Activated CD4-positive, alpha-beta T cell treated with anti-CD3 and anti-CD28 coated beads, Interleukin-2, amount 10 ng/mL, durations not matched to agents 7 days and 5 days (primary cell): ENCODE data around the gene TDRD12. TPM values are rescaled to one million over a fixed set of nuclear protein-coding genes. Genes with fewer than 3 reads are reported as not detected.

Experiments
- CTCF ChIA-PET: fragments of 350-600 bp; sonication (Branson Sonifier 250); formaldehyde crosslinking; loops from one replicate; lab custom pipeline; 2021; ENCODE audit warnings: antibody characterized with exemption; lab: Charles Lee
- POLR2A ChIA-PET: fragments of 350-600 bp; sonication (Branson Sonifier 250); formaldehyde crosslinking; loops from one replicate; lab custom pipeline; 2021; ENCODE audit warnings: antibody characterized with exemption; lab: Charles Lee
- DNase-seq: peaks from one replicate; pipeline ENCODE4 v3.0.0-alpha.2; 2020
- H3K27ac Mint-ChIP-seq: one replicate; pipeline ENCODE4 v1.8.0; 2021; ENCODE audit warnings: mild to moderate bottlenecking, moderate library complexity, mixed read lengths
- H3K27me3 Mint-ChIP-seq: one replicate; pipeline ENCODE4 v1.8.0; 2021; ENCODE audit warnings: mixed read lengths
- H3K36me3 Mint-ChIP-seq: one replicate; pipeline ENCODE4 v1.8.0; 2021; ENCODE audit warnings: low read depth, mixed read lengths
- H3K4me1 Mint-ChIP-seq: one replicate; pipeline ENCODE4 v1.8.0; 2021; ENCODE audit warnings: mixed read lengths
- H3K4me3 Mint-ChIP-seq: one replicate; pipeline ENCODE4 v1.8.0; 2021; ENCODE audit warnings: mild to moderate bottlenecking, moderate library complexity, mixed read lengths
- H3K9me3 Mint-ChIP-seq: one replicate; pipeline ENCODE4 v1.8.0; 2021; ENCODE audit warnings: mixed read lengths
- total RNA-seq, 2 experiments: library from RNA; stranded (reverse); gene quantifications; one replicate each; pipeline ENCODE4 v1.2.3, GENCODE V29; 2021

Gene TDRD12
- total RNA-seq, 2 experiments from 2014 or later = 0.25 to 0.52 TPM

DNA sequence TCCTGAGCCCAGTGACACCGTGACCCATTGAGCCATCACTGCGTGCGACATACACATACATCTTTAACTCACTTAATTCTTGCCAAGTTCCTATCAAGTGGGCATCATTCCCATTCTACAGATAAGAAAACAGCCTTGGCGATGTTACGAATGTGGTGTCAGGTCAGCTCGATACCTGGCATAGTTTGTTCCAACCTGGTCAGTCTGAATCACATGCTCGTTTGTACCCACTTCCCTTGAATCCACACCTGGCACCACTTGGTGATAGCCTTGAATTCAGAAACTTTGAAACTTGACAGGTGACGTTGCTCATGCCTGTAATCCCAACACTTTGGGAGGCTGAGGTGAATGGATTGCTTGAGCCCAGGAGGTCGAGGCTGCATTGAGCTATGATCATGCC lies 90.9 kb downstream of the TDRD12 start:
- Mint-ChIP-seq H3K9me3 (no peaks in the 10 kb centered on the region), H3K4me3 (no peak overlapping the region), H3K27ac (no peak overlapping the region), H3K36me3 (no peaks in the 10 kb centered on the region), H3K27me3 (peaks cover 2% of the 10 kb centered on the region), H3K4me1 (peaks cover 20% of the 10 kb centered on the region)
- ChIA-PET POLR2A (no interaction called here), CTCF (no interaction called here)
- no peak for DNase-seq

GRCh38 chr19:32811151-32811550 lies 91.6 kb downstream of the TDRD12 start:
- Mint-ChIP-seq H3K9me3 (no peaks in the 10 kb centered on the region), H3K4me1 (peaks cover 20% of the 10 kb centered on the region), H3K4me3 (no peak overlapping the region), H3K36me3 (no peaks in the 10 kb centered on the region), H3K27me3 (peaks cover 2% of the 10 kb centered on the region), H3K27ac (no peak overlapping the region)
- no peak for DNase-seq
- ChIA-PET POLR2A (no interaction called here), CTCF (no interaction called here)

- H3K27ac Mint-ChIP-seq = no peak overlapping the region
- CTCF ChIA-PET = no interaction called here
- peaks cover 2% of the 10 kb centered on the region for H3K27me3 Mint-ChIP-seq
- peaks cover 20% of the 10 kb centered on the region for H3K4me1 Mint-ChIP-seq
- POLR2A ChIA-PET = no interaction called here
- H3K9me3 Mint-ChIP-seq = no peaks in the 10 kb centered on the region
- no peaks in the 10 kb centered on the region for H3K36me3 Mint-ChIP-seq
- no peak for DNase-seq
- no peak overlapping the region for H3K4me3 Mint-ChIP-seq
Measured at GRCh38 chr19:32812036-32812435, 92.5 kb downstream of the TDRD12 start.

DNA sequence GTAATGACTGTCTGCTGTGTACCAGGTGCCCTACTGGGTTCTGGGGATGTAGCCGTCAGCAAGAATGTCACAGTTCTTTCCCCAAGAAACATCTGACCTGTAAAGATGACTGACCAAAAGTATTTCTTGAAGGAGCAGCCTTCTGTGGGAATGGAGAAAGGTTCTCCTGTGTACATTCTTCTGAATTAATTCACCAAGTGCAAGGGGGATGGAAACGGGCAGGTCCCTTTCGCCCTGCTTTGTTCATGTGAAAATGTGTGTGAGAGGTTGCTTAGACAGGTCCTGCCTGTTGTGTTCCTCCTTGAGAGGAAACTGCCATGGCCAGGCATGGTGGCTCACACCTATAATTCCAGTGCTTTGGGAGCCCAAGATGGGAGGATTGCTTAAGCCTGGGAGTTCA lies 93.0 kb downstream of the TDRD12 start:
- no peak for DNase-seq
- Mint-ChIP-seq H3K36me3 (no peaks in the 10 kb centered on the region), H3K27me3 (peaks cover 2% of the 10 kb centered on the region), H3K4me1 (peaks cover 20% of the 10 kb centered on the region), H3K9me3 (no peaks in the 10 kb centered on the region), H3K27ac (no peak overlapping the region), H3K4me3 (no peak overlapping the region)
- ChIA-PET CTCF (no interaction called here), POLR2A (no interaction called here)

- no peak overlapping the region for H3K27ac Mint-ChIP-seq
- no peak overlapping the region for H3K4me3 Mint-ChIP-seq
- no peak for DNase-seq
- POLR2A ChIA-PET = no interaction called here
- no peaks in the 10 kb centered on the region for H3K36me3 Mint-ChIP-seq
- H3K9me3 Mint-ChIP-seq = no peaks in the 10 kb centered on the region
- H3K27me3 Mint-ChIP-seq = peaks cover 2% of the 10 kb centered on the region
- peaks cover 19% of the 10 kb centered on the region for H3K4me1 Mint-ChIP-seq
- CTCF ChIA-PET = no interaction called here
Measured at GRCh38 chr19:32813862-32814425, 94.4 kb downstream of the TDRD12 start.

DNA sequence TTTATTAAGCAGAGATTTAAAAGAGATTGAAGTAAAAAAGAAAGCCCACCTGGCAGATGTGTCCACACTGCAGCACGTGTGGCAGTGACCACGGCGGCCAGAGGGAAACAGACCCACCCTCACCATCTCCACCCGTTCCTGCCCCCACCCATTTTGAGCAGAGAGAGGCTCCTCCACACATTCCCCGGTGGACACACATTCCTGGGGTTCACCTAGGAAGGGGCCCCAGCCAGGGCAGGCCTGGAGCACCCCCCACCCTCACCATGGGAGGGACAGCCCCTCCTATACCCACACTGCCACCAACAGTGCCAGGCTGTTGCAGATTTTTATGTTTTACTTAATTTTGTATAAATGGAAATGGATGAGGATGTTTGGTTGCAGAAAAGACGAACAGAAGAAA lies 95.1 kb downstream of the TDRD12 start:
- POLR2A ChIA-PET = no interaction called here
- no peak overlapping the region for H3K27ac Mint-ChIP-seq

DNA sequence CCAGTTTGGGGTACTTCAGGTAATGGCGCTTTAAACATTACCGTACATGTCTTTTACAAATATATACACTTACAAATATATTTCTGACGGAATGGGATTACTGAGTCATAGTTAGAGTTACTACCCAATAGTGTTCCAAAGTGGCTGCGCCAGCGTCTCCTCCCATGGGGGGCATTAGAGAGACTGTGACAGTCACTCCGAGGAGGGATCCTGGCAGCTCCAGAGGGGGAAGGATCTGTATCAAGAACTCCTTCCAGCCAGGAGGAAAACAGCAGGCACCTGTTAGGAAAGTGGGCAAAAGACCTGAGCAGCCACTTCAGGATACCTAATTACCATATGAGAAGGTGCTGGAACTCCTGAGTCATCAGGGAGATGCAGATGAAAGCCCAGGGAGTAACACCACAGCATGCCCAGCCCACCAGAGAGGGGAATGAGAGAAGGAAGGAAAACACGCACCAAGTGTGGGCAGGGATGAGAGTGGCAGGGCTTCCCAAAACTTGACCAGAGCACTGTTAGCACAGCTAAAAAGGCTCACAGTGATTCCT lies 97.1 kb downstream of the TDRD12 start:
- H3K27me3 Mint-ChIP-seq = peaks cover 4% of the 10 kb centered on the region
- no peak overlapping the region for H3K4me3 Mint-ChIP-seq
- peaks cover 15% of the 10 kb centered on the region for H3K4me1 Mint-ChIP-seq
- no peak for DNase-seq
- ChIA-PET CTCF (interaction anchor here (0.9 kb wide), 1 partner anchor 160 kb away, joined by 3 read pairs; no protein-coding TSS in a partner anchor), POLR2A (no interaction called here)
- no peaks in the 10 kb centered on the region for H3K36me3 Mint-ChIP-seq
- H3K27ac Mint-ChIP-seq = no peak overlapping the region
- H3K9me3 Mint-ChIP-seq = no peaks in the 10 kb centered on the region

More for the DNA sequence above, 95.1 kb downstream of the TDRD12 start:
- Mint-ChIP-seq H3K9me3 (no peaks in the 10 kb centered on the region), H3K4me1 (peaks cover 16% of the 10 kb centered on the region), H3K36me3 (no peaks in the 10 kb centered on the region), H3K27me3 (peaks cover 2% of the 10 kb centered on the region), H3K4me3 (no peak overlapping the region)
- CTCF ChIA-PET = no interaction called here
- no peak for DNase-seq

DNA sequence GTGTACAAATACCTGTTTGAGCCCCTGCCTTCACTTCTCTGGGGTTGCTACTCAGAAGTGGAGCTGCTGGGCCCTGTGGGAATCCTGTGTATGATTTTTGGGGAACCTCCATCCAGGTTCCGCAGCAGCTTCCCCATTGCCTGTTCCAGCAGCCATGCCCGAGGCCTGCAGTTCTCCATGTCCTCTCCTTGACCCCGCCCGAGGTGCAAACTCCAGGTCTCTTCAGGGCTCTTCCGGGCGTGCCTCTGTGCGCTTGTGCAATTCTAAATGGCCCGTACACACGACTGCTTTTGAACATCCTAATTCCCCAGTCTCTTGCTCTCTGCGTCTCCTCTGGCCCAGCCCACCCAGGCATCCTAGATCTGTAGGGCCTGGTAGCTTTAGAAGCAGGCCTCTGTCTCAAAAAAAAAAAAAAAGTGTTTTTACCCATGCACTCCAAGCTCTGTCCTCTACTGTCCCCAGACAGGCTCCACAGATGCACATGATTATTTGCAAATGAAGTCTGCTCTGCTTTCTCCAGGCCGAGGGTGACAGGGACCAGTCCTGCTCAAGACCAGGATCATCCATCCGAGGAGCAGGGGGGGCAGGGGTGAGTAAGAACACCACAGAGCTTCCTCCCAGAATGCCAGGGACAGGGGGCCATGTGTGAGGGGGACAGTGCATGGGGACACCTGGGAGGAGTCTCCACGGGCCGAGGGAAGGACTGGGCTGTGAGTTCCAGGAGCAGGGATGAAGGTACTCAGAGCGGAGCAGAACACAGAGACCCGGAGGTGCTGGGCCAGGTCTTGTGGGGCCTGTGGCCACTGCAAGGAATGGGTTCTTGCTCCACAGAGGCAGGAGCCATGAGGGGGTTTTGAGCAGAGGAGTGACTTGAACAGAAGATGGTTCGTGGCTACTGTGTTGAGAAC lies 98.3 kb downstream of the TDRD12 start:
- no peaks in the 10 kb centered on the region for H3K36me3 Mint-ChIP-seq
- ChIA-PET CTCF (interaction anchor here (0.6 to 0.8 kb wide), 2 partner anchors 12 to 47 kb away, joined by 3 read pairs; no protein-coding TSS in a partner anchor), POLR2A (no interaction called here)
- no peak overlapping the region for H3K27ac Mint-ChIP-seq
- no peak overlapping the region for H3K4me3 Mint-ChIP-seq
- H3K9me3 Mint-ChIP-seq = no peaks in the 10 kb centered on the region
- peaks cover 15% of the 10 kb centered on the region for H3K4me1 Mint-ChIP-seq
- peaks cover 4% of the 10 kb centered on the region for H3K27me3 Mint-ChIP-seq
- no peak for DNase-seq

- H3K4me1 Mint-ChIP-seq = peaks cover 14% of the 10 kb centered on the region
- H3K4me3 Mint-ChIP-seq = no peak overlapping the region
- ChIA-PET CTCF (no interaction called here), POLR2A (no interaction called here)
- H3K27ac Mint-ChIP-seq = no peak overlapping the region
- DNase-seq = no peak
- no peaks in the 10 kb centered on the region for H3K36me3 Mint-ChIP-seq
- H3K27me3 Mint-ChIP-seq = peaks cover 7% of the 10 kb centered on the region
- H3K9me3 Mint-ChIP-seq = no peaks in the 10 kb centered on the region
Measured at GRCh38 chr19:32818536-32818935, 99.0 kb downstream of the TDRD12 start.

- H3K27me3 Mint-ChIP-seq = peaks cover 9% of the 10 kb centered on the region
- CTCF ChIA-PET = interaction anchor here (0.5 to 0.6 kb wide), 2 partner anchors 112 to 257 kb away, joined by 4 read pairs; no protein-coding TSS in a partner anchor
- peak overlapping the region; percentile 42 for H3K27ac Mint-ChIP-seq
- H3K9me3 Mint-ChIP-seq = no peaks in the 10 kb centered on the region
- POLR2A ChIA-PET = no interaction called here
- H3K4me3 Mint-ChIP-seq = no peak overlapping the region
- H3K4me1 Mint-ChIP-seq = peaks cover 6% of the 10 kb centered on the region
- DNase-seq = no peak
- no peaks in the 10 kb centered on the region for H3K36me3 Mint-ChIP-seq
Measured at GRCh38 chr19:32819419-32820400, 100.1 kb downstream of the TDRD12 start.

DNA sequence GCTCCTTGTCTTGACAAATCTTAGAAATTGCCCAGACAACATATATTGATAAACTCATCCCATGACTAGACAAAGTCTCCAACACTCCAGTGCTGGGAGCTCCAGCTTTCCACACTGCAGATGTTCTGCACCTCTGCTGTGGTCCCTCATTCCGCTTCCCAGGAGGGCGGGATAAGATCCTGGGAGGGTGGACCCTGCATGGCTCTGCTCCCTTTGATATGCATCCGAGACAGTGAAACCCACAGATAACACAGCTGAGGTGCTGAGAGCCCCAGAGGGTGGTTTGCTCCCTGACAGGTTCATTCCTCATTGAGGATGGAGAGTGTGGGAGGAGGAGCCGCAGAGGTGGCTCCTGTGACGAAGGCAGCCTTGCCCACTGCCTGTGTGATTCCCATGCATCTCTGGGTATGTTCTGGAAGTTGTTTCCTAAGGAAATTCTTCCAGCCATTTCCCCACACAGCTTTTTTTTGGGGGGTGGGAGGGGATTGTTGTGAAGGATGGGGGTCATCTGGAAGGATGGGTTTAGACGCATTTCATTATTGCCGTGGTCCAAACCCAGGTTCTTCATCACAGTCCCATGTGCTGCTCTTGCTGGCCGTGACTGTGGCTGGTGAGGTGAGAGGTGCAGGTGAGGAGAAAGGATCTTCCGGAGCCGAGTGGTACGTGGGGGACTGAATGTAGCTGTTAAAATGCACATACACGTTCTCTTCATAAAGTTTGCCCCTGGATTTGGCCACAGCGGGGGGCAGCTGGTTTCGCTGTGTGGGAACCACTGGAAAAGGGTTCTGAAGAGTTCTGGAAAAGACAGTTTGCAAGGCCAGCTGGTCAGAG lies 103.6 kb downstream of the TDRD12 start:
- DNase-seq = no peak
- CTCF ChIA-PET = interaction anchor here (1.0 kb wide), 1 partner anchor 19 kb away, joined by 3 read pairs; no protein-coding TSS in a partner anchor

GRCh38 chr19:32823747-32824102 lies 104.2 kb downstream of the TDRD12 start:
- ChIA-PET POLR2A (no interaction called here), CTCF (interaction anchor here (1.0 kb wide), 1 partner anchor 20 kb away, joined by 3 read pairs; no protein-coding TSS in a partner anchor)
- H3K4me1 Mint-ChIP-seq = peaks cover 6% of the 10 kb centered on the region
- peaks cover 16% of the 10 kb centered on the region for H3K27me3 Mint-ChIP-seq
- H3K27ac Mint-ChIP-seq = no peak overlapping the region
- no peak overlapping the region for H3K4me3 Mint-ChIP-seq
- DNase-seq = no peak
- no peaks in the 10 kb centered on the region for H3K36me3 Mint-ChIP-seq
- H3K9me3 Mint-ChIP-seq = no peaks in the 10 kb centered on the region

More for the DNA sequence above, 103.6 kb downstream of the TDRD12 start:
- H3K36me3 Mint-ChIP-seq = no peaks in the 10 kb centered on the region
- no peaks in the 10 kb centered on the region for H3K9me3 Mint-ChIP-seq
- peaks cover 16% of the 10 kb centered on the region for H3K27me3 Mint-ChIP-seq
- no peak overlapping the region for H3K4me3 Mint-ChIP-seq
- no peak overlapping the region for H3K27ac Mint-ChIP-seq
- H3K4me1 Mint-ChIP-seq = peaks cover 6% of the 10 kb centered on the region
- POLR2A ChIA-PET = no interaction called here
